Lung (tissue), 12 donors: ENCODE results near the gene C2CD3. TPM values are rescaled to one million over a fixed set of nuclear protein-coding genes. Genes with fewer than 3 reads are reported as not detected.

ENCODE experiments used
- ATAC-seq: fragments of 200-7000 bp; cut with Tn5 transposase; one replicate; pipeline ENCODE4 v1.9.1; 2020; ENCODE audit warnings: moderate number of reproducible peaks; ENCODE audit not compliant: insufficient read depth, low FRiP score
- DNase-seq, 3 donors: peaks; one replicate each; pipeline ENCODE4 v3.0.0-alpha.2; 2013 to 2017
- H3K27ac ChIP-seq, 2 donors: one replicate each; pipeline ENCODE4 v1.5.1; 2013; ENCODE audit warnings: mild to moderate bottlenecking in 2 of 2, moderate library complexity in 2 of 2, control low read depth in 1 of 2, inconsistent platforms in 1 of 2, low read depth in 1 of 2, low read length in 1 of 2
- H3K27me3 ChIP-seq, 3 donors: one replicate each; pipeline ENCODE4 v1.5.1; 2013; ENCODE audit warnings: low read length in 2 of 3; ENCODE audit not compliant: control insufficient read depth in 3 of 3, insufficient read depth in 3 of 3
- H3K36me3 ChIP-seq, 4 donors: one replicate each; pipeline ENCODE4 v1.5.1; 2013; ENCODE audit warnings: low read length in 4 of 4, mild to moderate bottlenecking in 1 of 4, moderate library complexity in 1 of 4; ENCODE audit not compliant: control insufficient read depth in 4 of 4, insufficient read depth in 4 of 4
- H3K4me1 ChIP-seq, 5 donors: one replicate each; pipeline ENCODE4 v1.5.1; 2013; ENCODE audit warnings: low read length in 5 of 5, mild to moderate bottlenecking in 2 of 5, moderate library complexity in 1 of 5; ENCODE audit not compliant: control insufficient read depth in 5 of 5, insufficient read depth in 5 of 5
- H3K4me3 ChIP-seq: one replicate; pipeline ENCODE4 v1.5.1; 2013; ENCODE audit warnings: mild to moderate bottlenecking, control low read depth, moderate library complexity
- H3K9ac ChIP-seq, 2 donors: one replicate each; pipeline ENCODE4 v1.5.1; 2013; ENCODE audit warnings: low read length in 2 of 2, control low read depth in 1 of 2; ENCODE audit not compliant: insufficient read depth in 1 of 2
- H3K9me3 ChIP-seq, 4 donors: one replicate each; pipeline ENCODE4 v1.5.1; 2013; ENCODE audit warnings: low read length in 3 of 4, mild to moderate bottlenecking in 1 of 4, moderate library complexity in 1 of 4; ENCODE audit not compliant: control insufficient read depth in 4 of 4, insufficient read depth in 3 of 4
- CTCF ChIP-seq: IDR thresholded peaks from 2 replicates; pipeline ENCODE4 v1.5.1; 2012; ENCODE audit warnings: mild to moderate bottlenecking; ENCODE audit errors: control extremely low read depth, extremely low read depth
- WGBS, 2 donors: extraction: QIAGEN DNeasy Blood & Tissue Kit; methylation state at CpG; one replicate each; pipeline ENCODE4 v1.1.7; 2013; 5-methylcytosine and 5-hydroxymethylcytosine counted together
- polyA plus RNA-seq, 2 donors: library from polyadenylated mRNA; stranded (reverse); fragments of 200-250 nt; gene quantifications; one replicate each; pipeline ENCODE4 v1.2.1, GENCODE V29; 2013
- total RNA-seq, 2 donors: library from RNA; depleted of rRNA in 1 of 2; stranded (reverse); fragments of >200 nt in 1 of 2; gene quantifications; one replicate each; pipeline ENCODE4 v1.2.1, GENCODE V29; 2014 to 2021
- donor health status: control.
- donor health status: control.
- donor health status: Bipolar disorder and iron deficiency.
- donor health status: healthy.
- donor health status: DM: yes; HTN: yes; CAD: no.

The C2CD3 gene
- total and polyA plus RNA-seq, 4 donors: 10.2 to 31.3 (median 20.7) TPM

- no peak overlapping the region for H3K27ac ChIP-seq
- 81 to 97% methylated on average over 7 of the region's 7 CpGs for WGBS, 2 donors
Observed at GRCh38 chr11:74179234-74180052, 8.6 kb upstream of the C2CD3 start.

GRCh38 chr11:74175920-74176319 is 5.1 kb upstream of the C2CD3 start:
- Histone ChIP-seq H3K4me1 (peaks cover 0 to 15% (median 7%) of the 10 kb centered on the region in 5 donors), H3K27ac (no peak overlapping the region), H3K36me3 (no peaks in the 10 kb centered on the region), H3K9ac (no peak overlapping the region), H3K4me3 (no peak overlapping the region), H3K27me3 (no peaks in the 10 kb centered on the region), H3K9me3 (no peaks in the 10 kb centered on the region)
- no peak for DNase-seq
- no peak for TF ChIP-seq CTCF
- ATAC-seq: no peak
- 78 to 84% methylated on average over 1 of the region's 1 CpG for WGBS, 2 donors

More at GRCh38 chr11:74179234-74180052, 8.6 kb upstream of the C2CD3 start:
- no peak for DNase-seq
- ATAC-seq: no peak
- no peak overlapping the region for H3K4me3 ChIP-seq
- TF ChIP-seq CTCF: no peak
- no peaks in the 10 kb centered on the region for H3K27me3 ChIP-seq
- no peaks in the 10 kb centered on the region for H3K4me1 ChIP-seq
- no peak overlapping the region for H3K9ac ChIP-seq
- no peaks in the 10 kb centered on the region for H3K9me3 ChIP-seq
- H3K36me3 ChIP-seq: peaks cover 0 to 2% (median 1%) of the 10 kb centered on the region in 4 donors

GRCh38 chr11:74171997-74172396 is 1.2 kb upstream of the C2CD3 start:
- peak overlapping the region; percentile 81 to 96 for H3K27ac ChIP-seq
- 23 to 34% methylated on average over 5 of the region's 5 CpGs for WGBS, 2 donors
- H3K9ac ChIP-seq: peak overlapping the region; percentile 95 to 96
- ATAC-seq: no peak
- DNase-seq: peak in 1 of 3 donors; percentile 13
- H3K27me3 ChIP-seq: no peaks in the 10 kb centered on the region
- H3K4me1 ChIP-seq: peaks cover 3 to 28% (median 13%) of the 10 kb centered on the region in 5 donors
- peak overlapping the region; percentile 85 for H3K4me3 ChIP-seq
- H3K36me3 ChIP-seq: peaks cover 0 to 12% (median 4%) of the 10 kb centered on the region in 4 donors
- H3K9me3 ChIP-seq: no peaks in the 10 kb centered on the region
- TF ChIP-seq CTCF: no peak
